Amygdala (tissue), 56 donors: ENCODE measurements around the gene TBXA2R.
"Not testable (repeated sequence)": the region's sequence is repeated elsewhere in the genome, so short reads cannot be mapped to it uniquely, and the experiment has no call there.

Source experiments
- DNase-seq, 56 donors: peaks; one replicate each; lab custom pipeline; 2025; lab: John Stamatoyannopoulos, UW

TBXA2R gene

GRCh38 chr19:3641515-3642269, 35.0 kb upstream of the TBXA2R start:
- no peak for DNase-seq

DNA sequence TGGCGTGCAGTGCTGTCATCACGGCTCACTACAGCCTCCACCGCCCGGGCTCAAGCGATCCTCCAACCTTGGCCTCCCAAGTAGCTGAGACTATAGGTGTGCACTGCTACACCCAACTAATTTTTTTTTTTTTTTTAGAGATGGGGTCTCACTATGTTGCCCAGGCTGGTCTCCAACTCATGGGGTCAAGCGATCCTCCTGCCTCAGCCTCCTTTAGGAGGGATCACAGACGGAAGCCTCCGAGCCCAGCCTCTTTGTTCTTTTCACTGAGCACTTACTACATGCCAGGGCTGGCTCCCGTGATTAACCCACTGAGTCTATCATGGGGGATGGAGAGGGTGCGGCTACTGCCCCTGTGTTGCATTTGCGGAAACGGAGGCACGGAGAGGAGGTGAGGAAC, 32.8 kb upstream of the TBXA2R start:
- no peak for DNase-seq

GRCh38 chr19:3638208-3639193, 31.8 kb upstream of the TBXA2R start:
- DNase-seq = no peak

- no peak for DNase-seq
Measured at GRCh38 chr19:3637621-3638020, 30.9 kb upstream of the TBXA2R start.

- DNase-seq = no peak
Measured at GRCh38 chr19:3636962-3637361, 30.3 kb upstream of the TBXA2R start.

DNA sequence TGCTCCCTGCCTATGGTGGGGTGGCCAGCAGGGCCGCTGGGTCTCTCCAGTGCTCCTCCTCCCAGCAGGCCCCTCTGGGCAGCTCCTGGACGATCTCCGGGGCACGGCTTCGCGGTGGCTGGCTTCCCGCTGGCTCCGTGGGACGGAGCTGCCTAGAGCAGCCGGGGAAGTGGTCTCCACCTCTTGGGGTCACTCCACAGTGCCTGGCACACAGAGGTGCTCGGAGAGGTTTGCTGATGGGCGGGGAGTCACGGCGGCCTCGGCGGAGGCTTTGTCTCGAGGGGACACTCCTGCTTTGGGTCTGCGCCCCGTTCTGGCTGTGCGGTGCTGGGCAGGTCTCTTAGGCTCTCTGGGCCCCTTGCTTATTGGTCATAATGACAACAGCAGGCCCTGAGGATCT, 29.8 kb upstream of the TBXA2R start:
- DNase-seq = no peak

GRCh38 chr19:3634496-3635045, 27.9 kb upstream of the TBXA2R start:
- DNase-seq = no peak

GRCh38 chr19:3633559-3633988, 26.9 kb upstream of the TBXA2R start:
- DNase-seq = no peak

DNA sequence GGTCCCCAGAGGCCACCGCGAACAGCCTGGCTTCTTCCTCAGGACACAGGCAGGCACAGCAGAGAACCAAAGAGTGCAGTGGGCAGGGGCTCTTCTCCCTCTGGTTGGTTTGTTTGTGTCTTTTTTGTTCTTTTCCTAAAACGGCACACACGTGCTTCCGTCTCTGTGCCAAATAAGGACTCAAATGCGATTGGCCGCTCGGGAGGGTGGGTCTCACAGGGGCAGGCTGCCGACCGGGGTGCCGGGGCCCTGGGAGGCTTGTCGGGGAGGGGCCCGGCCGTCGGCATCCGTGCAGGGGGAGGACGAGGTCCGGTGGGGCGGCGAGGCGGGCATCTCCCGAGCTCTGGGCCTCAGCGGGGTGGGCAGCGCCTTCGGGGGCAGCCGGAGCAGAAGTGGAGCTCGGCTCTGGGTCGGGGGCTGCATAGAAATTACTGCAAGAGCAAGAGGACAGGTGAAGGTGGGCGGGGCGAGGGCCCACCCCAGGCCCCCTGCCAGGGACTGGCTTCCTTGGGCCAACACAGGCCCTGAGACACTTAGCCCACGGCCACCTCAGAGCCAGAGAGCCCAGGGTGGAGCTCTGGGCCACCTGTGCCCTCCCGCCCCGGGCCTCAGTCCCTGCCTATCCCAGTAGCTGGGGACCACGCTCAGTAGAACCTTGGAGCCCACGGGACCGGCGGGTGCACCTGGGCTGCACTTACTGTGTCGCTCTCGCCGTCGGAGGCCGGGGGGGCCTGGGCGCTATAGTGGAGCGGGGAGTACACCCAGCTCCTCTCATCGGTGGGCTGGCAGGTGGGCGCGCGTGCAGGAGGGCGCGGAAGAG, 26.3 kb upstream of the TBXA2R start:
- peak in 38 of 56 donors; percentile 9 to 77 (median 44) for DNase-seq

DNA sequence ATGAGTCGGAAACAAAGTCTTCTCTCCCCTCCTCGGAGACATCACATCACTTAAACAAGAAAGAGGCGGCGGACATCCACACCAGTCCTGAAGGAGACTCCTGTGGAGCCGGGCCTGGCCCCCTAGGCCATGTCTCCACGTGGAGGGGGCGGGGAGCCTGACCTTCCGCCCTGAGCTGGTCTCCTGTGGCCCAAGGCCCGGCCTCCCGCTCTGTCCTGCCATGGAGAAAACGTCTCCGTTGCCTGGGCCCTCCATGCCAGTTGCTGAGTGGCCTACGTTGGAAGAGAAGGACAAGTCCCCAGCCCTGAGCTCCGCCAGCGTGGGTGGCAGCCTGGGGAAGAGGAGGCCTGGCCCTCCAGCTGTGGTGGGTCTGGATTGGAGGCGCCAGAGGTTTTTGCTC, 25.4 kb upstream of the TBXA2R start:
- no peak for DNase-seq

DNA sequence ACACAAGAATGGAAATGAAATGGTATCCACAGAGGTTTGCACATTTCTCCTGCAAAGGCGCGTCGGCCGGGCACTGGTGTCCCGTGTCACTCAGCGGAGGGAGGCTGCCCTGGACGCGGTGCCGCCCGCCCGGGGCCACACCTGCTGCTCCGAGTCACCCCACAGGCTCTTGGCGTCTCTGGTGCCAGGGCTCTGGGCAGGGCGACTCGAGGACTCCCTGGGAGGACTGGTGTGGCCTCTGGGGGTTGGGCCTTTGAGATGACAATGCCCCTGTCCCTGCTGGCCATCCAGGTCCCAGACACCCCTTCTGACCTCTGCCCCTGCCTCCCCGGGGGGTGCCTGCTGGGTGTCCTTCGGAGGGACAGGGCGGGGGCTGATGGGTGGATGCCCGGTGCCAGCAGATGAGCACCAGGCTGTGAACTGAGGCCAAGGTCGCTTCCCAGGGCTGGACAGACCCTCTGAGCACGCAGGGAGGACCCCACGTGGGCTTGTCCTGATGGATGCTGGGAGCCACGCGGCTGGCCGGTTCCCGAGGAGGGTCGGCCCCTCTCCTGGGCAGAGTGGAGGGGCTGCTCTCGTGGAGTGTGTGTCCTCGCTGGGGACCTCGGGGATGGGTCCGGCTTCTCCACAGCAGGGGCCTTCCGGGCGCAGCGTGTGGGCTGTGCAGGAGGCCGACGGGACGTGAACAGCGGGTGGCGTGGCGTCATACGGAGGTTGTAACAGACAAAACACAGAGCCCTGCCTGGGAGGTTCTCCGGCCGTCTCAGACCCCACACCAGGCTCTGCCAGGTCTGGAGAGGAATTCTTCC, 24.6 kb upstream of the TBXA2R start:
- DNase-seq = no peak

- not testable (repeated sequence) for DNase-seq
Measured at GRCh38 chr19:3628766-3629165, 22.1 kb upstream of the TBXA2R start.

DNA sequence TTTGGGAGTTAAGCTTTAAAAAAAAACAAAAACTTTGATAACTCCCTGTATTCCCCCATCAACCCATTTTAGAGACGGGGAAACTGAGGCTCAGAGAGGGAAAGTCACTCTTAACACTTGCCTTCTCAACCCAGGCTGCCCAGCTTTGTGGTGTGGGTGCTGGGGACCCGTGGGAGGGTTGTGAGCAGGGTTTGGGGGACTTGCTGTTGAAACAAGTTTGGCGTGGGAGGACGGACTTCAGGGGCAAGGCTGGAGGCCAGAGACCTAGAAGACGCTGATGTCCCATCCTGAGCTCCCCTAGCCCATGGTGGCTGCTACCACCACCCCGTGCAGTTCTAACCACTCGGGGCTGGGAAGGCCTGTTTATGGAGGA, 20.7 kb upstream of the TBXA2R start:
- no peak for DNase-seq

DNA sequence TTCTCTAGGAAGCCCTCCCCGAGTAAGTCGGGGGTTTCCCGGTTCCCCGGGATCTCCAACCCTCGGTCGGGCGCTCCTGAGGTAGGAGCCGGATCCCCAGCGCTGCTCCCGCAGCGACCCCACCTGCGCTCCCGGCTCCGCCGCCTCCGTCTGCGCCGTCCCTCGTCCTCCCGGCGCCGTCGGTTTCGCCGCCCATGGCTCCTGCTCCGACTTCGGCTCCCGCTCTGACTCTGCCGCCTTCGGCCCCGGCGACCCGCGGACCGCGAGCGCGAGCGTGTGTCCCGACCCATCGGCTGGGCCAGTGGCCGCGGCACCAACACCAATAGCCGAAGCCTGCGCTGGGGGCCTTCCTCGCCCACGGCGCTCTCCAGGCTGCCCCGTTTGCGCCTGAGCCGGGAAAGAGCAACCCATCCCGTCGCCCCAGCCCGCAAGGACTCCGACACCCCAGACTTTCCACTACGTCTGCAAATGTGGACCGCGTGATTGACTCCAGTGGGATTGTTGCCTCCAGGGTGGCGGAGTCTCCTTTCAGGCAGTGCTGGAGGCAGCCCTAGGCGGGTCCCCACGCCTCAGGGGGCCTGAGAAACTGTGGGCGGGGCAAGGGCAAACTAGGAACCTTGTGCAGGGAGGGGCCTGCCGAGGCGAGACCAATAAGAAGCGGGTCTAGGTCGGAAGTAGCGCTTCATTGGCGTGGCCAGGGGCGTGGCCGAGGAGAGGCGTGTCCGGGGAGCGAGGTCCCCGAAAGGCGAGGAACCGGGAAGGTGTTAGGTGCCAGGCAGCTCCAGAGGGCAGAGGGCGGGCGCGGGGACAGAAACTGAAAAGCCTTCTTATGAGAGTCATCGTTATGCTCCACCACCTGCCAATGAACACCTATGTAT, 20.0 kb upstream of the TBXA2R start, which contains the start of gene CACTIN:
Gene CACTIN, minus strand, starts transcription at position 318 of the 878 bp plus-strand sequence. Its CDS starts 28 bp downstream, at position 290.
- DNase-seq = peak; percentile 76 to 99 (median 96)

GRCh38 chr19:3625996-3626472, 19.4 kb upstream of the TBXA2R start:
- no peak for DNase-seq

DNA sequence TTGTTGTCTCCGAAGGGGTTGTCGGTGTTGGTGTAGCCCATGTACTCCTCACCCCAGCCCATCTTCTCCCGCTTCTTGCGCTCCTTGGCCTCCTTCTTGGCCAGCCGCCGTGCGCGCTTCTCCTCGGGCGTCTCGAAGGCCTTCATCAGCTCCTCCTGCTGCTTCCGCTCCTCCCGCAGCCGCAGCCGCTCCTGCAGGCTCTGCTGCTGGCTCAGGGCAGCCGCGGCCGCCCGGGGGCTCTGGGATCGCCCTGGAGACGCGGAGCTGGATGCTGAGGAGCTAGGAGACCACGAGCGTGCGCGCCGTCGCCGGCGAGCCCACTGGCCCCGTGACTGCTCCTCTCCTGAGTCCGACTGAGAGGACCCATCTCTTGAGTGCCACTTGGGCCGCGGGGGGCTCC, 17.0 kb upstream of the TBXA2R start:
- DNase-seq = no peak

DNA sequence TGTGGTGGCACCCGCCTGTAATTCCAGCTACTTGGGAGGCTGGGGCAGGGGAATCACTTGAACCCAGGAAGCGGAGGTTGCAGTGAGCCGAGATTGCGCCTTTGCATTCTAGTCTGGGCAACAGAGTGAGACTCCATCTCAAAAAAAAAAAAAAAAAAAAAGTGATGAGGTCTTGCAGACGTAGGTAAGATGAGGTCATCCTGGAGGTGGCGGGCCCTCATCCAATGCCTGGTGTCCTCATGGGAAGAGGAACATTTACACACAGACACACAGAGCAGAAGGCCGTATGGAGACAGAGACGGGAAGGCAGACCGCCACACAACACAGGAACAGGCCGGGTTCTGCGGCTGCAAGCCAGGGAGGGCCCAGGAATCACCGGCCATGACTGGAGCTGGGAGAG, 15.5 kb upstream of the TBXA2R start:
- no peak for DNase-seq

GRCh38 chr19:3621689-3622088, 15.0 kb upstream of the TBXA2R start:
- no peak for DNase-seq
